Esophagus muscularis mucosa (tissue), 3 donors: ENCODE results near the gene SOD1.

Source experiments
- CTCF ChIP-seq, 3 experiments: fragments of 200-600 bp in 2 of 3; fragments of 450-650 bp in 1 of 3; sonication (generic) in 2 of 3; IDR thresholded peaks; one replicate each; pipeline ENCODE4 v1.5.1; 2017 to 2019; ENCODE audit warnings: antibody characterized with exemption in 3 of 3, mild to moderate bottlenecking in 2 of 3, moderate library complexity in 1 of 3
- POLR2A ChIP-seq: fragments of 450-650 bp; IDR thresholded peaks from one replicate; pipeline ENCODE4 v1.6.1; 2017; ENCODE audit warnings: antibody characterized with exemption, moderate library complexity, mild to moderate bottlenecking, low read depth

DNA sequence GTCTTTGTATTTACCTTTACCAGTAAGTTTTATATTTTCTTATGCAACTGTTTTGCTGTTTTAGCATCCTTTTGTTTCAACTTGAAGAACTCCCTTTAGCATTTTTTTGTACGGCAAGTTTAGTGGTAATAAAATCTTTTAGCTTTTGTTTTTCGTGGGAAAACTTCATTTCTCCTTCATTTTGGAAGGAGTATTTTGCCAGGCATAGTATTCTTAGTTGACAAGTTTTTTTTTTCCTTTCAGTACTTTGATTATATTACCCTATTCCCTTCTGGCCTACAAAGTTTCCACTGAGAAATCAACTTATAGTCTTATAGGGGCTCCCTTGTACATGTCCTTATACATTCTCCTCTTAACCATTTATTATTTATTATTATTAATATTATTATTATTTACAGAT lies 22.6 kb upstream of the SOD1 start:
- no peak for TF ChIP-seq CTCF (IDR thresholded peaks at IDR 0.05)
- TF ChIP-seq POLR2A = no peak
